SK-N-SH (cell line): ENCODE results near the gene SEPTIN11.

ENCODE experiments used
- CHD2 ChIP-seq: fragments of 150-350 bp; IDR thresholded peaks from 2 replicates; pipeline ENCODE4 v1.6.1; 2018; ENCODE audit warnings: low read length; ENCODE audit not compliant: partially characterized antibody
- CTCF ChIP-seq: fragments of 200-600 bp; sonication (generic); IDR thresholded peaks from 2 replicates; pipeline ENCODE4 v1.6.1; 2017; ENCODE audit warnings: antibody characterized with exemption, mild to moderate bottlenecking, moderate library complexity
- EZH2phosphoT487 ChIP-seq: fragments of 200-600 bp; sonication (generic); IDR thresholded peaks from 2 replicates; pipeline ENCODE4 v1.6.1; 2017; ENCODE audit warnings: low read depth, mixed run types, mild to moderate bottlenecking, antibody characterized with exemption, moderate library complexity, borderline replicate concordance
- MAX ChIP-seq: IDR thresholded peaks from 2 replicates; pipeline ENCODE4 v1.4.0; 2012; ENCODE audit warnings: low read depth
- MXI1 ChIP-seq: IDR thresholded peaks from 2 replicates; pipeline ENCODE4 v1.6.1; 2012; ENCODE audit warnings: mild to moderate bottlenecking, low read depth, low read length, improper control_type of control experiment
- RAD21 ChIP-seq: IDR thresholded peaks from 2 replicates; pipeline ENCODE4 v1.6.1; 2012; ENCODE audit warnings: mild to moderate bottlenecking, low read length
- REST ChIP-seq: IDR thresholded peaks from 2 replicates; pipeline ENCODE4 v1.6.1; 2012; ENCODE audit warnings: mild to moderate bottlenecking, low read depth, low read length, moderate library complexity
- TEAD4 ChIP-seq: IDR thresholded peaks from 2 replicates; pipeline ENCODE4 v1.4.0; 2012; ENCODE audit warnings: mild to moderate bottlenecking, borderline replicate concordance; ENCODE audit not compliant: insufficient read depth
- YY1 ChIP-seq: IDR thresholded peaks from 2 replicates; pipeline ENCODE4 v1.4.0; 2012; ENCODE audit warnings: low read depth, mild to moderate bottlenecking

GRCh38 chr4:76905521-76905920 is 44.0 kb upstream of the SEPTIN11 start:
- TF ChIP-seq REST (no peak), CTCF (no peak), MAX (no peak), EZH2phosphoT487 (no peak), RAD21 (no peak), YY1 (no peak), CHD2 (no peak), MXI1 (no peak), TEAD4 (no peak)
